Hematopoietic multipotent progenitor cell treated with erythropoietin and hydrocortisone succinate and interleukin-3 and kit ligand, for 15 days (in vitro differentiated cells): ENCODE measurements around the gene HEY2.
"Not testable (repeated sequence)": the region's sequence is repeated elsewhere in the genome, so short reads cannot be mapped to it uniquely, and the experiment has no call there.

Source experiments
- DNase-seq: peaks from one replicate; pipeline ENCODE4 v3.0.0-alpha.2; 2015; ENCODE audit warnings: low spot score

Gene HEY2

GRCh38 chr6:125797120-125797885 lies 47.9 kb downstream of the HEY2 start:
- no peak for DNase-seq

- DNase-seq = no peak
These were observed 48.5 kb downstream of the HEY2 start for GRCh38 chr6:125797886-125798444.

GRCh38 chr6:125798734-125799508 lies 49.5 kb downstream of the HEY2 start:
- DNase-seq = no peak

GRCh38 chr6:125802383-125802782 lies 53.0 kb downstream of the HEY2 start:
- no peak for DNase-seq

DNA sequence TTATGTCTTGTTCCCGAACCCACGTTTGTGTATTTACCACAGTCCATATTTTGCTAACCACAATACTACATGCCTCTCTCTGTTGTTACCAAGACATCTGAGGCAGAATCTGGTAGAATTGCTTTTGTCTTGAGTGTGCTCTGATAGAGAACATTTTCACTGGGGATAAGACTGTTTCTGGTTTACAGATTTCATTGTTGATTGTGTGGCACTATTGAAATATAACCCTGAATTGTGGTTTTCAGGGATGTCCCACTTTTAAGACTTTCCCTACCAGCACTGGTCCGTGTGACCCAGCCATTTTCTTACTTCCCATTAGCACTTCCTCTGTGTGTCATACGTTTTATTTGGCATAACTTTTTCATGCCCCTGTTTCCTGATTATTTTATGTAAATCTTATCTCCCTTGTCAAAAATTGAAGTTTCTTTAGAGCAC lies 53.5 kb downstream of the HEY2 start:
- no peak for DNase-seq

DNA sequence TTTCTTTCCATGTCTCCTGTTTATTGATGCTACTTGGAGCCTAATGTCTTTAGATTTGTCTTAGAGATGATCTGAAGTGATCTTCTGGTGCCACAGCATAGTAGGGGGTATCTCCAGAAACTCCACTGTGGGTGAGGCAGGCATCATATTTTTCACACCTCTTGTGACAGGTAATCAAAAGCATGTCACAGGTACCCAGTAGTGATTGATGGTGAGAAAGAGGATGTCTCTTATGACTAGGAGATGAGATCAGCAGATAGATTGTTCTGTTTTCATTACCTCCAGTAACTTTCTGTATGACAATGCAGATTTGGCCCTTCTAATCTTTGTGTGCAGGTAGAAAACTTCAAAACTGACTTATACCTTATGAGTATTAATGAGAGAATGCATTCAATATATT lies 54.8 kb downstream of the HEY2 start:
- DNase-seq = no peak

DNA sequence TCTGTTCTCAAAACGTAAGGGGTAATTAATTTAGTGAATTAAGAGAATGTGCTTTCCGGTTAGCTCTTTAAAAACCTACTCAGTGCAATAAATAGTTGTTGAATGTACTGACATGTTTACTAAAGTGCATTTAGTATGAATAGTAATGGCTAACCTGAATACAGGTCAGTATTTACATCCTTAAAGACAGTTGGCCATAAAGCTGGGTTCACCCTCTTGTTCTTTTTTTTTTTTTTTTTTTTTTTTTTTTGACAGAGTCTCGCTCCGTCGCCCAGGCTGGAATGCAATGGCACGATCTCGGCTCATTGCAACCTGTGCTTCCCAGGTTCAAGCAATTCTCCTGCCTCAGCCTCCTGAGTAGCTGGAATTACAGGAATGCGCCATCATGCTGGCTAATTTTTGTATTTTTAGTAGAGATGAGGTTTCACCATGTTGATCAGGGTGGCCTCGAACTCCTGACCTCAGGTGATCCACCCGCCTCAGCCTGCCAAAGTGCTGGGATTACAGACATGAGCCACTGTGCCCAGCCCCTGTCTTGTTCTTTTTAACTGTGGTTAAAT lies 55.5 kb downstream of the HEY2 start:
- not testable (repeated sequence) for DNase-seq

DNA sequence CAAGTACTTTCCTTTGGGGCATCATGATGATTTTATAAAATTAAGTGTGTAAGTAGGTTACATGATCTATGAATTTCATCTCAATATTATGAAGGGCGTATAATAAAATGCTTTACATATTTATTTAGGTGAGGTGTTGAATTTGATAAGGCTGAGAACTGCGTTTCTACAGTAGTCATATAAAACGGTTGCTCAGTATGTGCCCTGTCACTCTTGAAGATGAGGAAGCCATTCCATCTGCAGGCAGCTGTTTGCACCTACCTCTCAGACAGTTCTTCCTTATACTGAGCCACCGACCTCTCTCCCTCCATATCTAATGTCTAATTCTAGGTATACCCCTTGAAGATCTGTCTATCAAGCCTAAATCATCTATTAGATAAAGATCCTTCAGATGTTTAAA lies 57.4 kb downstream of the HEY2 start:
- no peak for DNase-seq

GRCh38 chr6:125807293-125807692 lies 57.9 kb downstream of the HEY2 start:
- DNase-seq = no peak

DNA sequence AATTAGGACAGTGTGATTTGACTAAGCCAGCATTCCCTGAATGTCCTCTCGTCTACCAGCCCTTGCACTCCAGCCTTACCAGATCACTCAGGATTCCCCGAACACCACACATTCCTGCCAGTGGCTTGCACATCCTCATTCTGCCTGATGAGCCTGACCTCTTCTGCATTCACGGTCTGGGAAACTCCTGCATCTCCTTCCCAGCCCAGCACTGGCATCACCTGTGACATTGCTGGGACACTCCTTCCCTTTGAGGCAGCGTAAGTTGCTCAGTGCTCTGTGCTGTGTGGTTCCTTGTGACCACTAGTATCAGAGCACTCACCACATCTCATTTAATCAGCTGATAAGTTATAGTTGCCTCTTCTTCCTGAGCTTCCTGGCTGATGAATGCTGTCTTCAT lies 58.6 kb downstream of the HEY2 start:
- DNase-seq = no peak

GRCh38 chr6:125808591-125808990 lies 59.2 kb downstream of the HEY2 start:
- no peak for DNase-seq

GRCh38 chr6:125809570-125810170 lies 60.2 kb downstream of the HEY2 start:
- DNase-seq = no peak

DNA sequence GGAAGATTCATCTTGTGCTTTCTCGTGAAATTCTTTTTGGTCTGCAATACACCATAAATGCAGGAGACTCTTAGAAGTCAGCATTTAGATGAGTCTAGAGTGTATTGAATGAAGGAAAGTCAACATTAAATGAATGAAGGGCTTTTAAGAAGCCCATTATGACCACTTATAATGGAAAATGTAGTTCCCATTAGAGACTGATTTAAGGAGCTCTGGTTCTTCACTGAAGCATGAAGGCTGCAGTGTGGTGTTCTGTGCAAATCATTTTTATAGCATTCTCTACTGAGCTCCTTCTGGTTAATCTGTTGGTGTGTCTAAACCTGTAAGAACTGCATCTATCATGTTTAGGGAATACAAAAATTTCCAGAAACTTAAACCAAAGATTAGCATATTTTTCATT lies 61.0 kb downstream of the HEY2 start:
- DNase-seq = no peak
